WTC11 (cell line): ENCODE measurements around the gene FHIT. TPM values are rescaled to one million over a fixed set of nuclear protein-coding genes. Genes with fewer than 3 reads are reported as not detected.

Experiments used
- ATAC-seq: fragments of 200-7000 bp; cut with Tn5 transposase; 2 replicates; pipeline ENCODE4 v1.10.0; 2021; ENCODE audit warnings: mild to moderate bottlenecking, moderate library complexity
- CTCF ChIA-PET: fragments of 300-600 bp; sonication (Branson Sonifier 250); formaldehyde crosslinking; loops from one replicate; lab custom pipeline; 2021; ENCODE audit warnings: antibody characterized with exemption; lab: Charles Lee
- POLR2A ChIA-PET: fragments of 350-600 bp; sonication (Branson Sonifier 250); formaldehyde crosslinking; loops from one replicate; lab custom pipeline; 2021; ENCODE audit warnings: antibody characterized with exemption; lab: Charles Lee
- DNase-seq: peaks from one replicate; pipeline ENCODE4 v3.0.0; 2021; ENCODE audit warnings: low spot score
- H3K27ac Mint-ChIP-seq: 2 replicates; pipeline ENCODE4 v1.8.0; 2021; ENCODE audit warnings: mixed read lengths
- H3K27me3 Mint-ChIP-seq: 2 replicates; pipeline ENCODE4 v1.8.0; 2021; ENCODE audit warnings: low read depth, mild to moderate bottlenecking, moderate library complexity, mixed read lengths
- H3K36me3 Mint-ChIP-seq: 2 replicates; pipeline ENCODE4 v1.8.0; 2021; ENCODE audit warnings: mixed read lengths
- H3K4me1 Mint-ChIP-seq: 2 replicates; pipeline ENCODE4 v1.8.0; 2022; ENCODE audit warnings: mixed read lengths
- H3K4me3 Mint-ChIP-seq: 2 replicates; pipeline ENCODE4 v1.8.0; 2021; ENCODE audit warnings: mild to moderate bottlenecking, moderate library complexity, mixed read lengths
- H3K9me3 Mint-ChIP-seq: 2 replicates; pipeline ENCODE4 v1.8.0; 2021; ENCODE audit warnings: mixed read lengths
- CREM ChIP-seq: sonication (generic); formaldehyde crosslinking; IDR thresholded peaks from 2 replicates; pipeline ENCODE4 v1.8.1; 2022; ENCODE audit warnings: mild to moderate bottlenecking, missing genetic modification reagents, moderate library complexity
- EMX1 ChIP-seq: fragments of 250-450 bp; sonication (Bioruptor Pico); IDR thresholded peaks from 2 replicates; pipeline ENCODE4 v1.8.0; 2021; ENCODE audit warnings: mild to moderate bottlenecking
- GRHL2 ChIP-seq: fragments of 250-450 bp; sonication (Bioruptor Pico); IDR thresholded peaks from 2 replicates; pipeline ENCODE4 v1.8.0; 2022; ENCODE audit warnings: mild to moderate bottlenecking, moderate library complexity; ENCODE audit not compliant: insufficient replicate concordance, severe bottlenecking
- GTF2I ChIP-seq: fragments of 250-450 bp; sonication (Bioruptor Pico); conservative IDR thresholded peaks from 2 replicates; pipeline ENCODE4 v1.4.0; 2021; ENCODE audit warnings: mild to moderate bottlenecking
- JUN ChIP-seq: sonication (generic); formaldehyde crosslinking; IDR thresholded peaks from 2 replicates; pipeline ENCODE4 v1.8.0; 2023; ENCODE audit warnings: mild to moderate bottlenecking, missing genetic modification reagents
- NFYB ChIP-seq: sonication (generic); formaldehyde crosslinking; conservative IDR thresholded peaks from 2 replicates; pipeline ENCODE4 v1.8.0; 2022; ENCODE audit warnings: low read depth, missing genetic modification reagents
- TEAD1 ChIP-seq: sonication (generic); formaldehyde crosslinking; IDR thresholded peaks from 2 replicates; pipeline ENCODE4 v1.8.0; 2022; ENCODE audit warnings: mild to moderate bottlenecking, missing genetic modification reagents
- ZNF671 ChIP-seq: fragments of 250-450 bp; sonication (Bioruptor Pico); IDR thresholded peaks from 2 replicates; pipeline ENCODE4 v1.8.0; 2021; ENCODE audit warnings: mild to moderate bottlenecking
- total RNA-seq: library from RNA; stranded (reverse); gene quantifications from 3 replicates; pipeline ENCODE4 v1.2.3, GENCODE V29; 2021
- TF ChIP-seq, protein P1 (sequence below): sonication (generic); formaldehyde crosslinking; IDR thresholded peaks from 2 replicates; pipeline ENCODE4 v1.8.0; 2022; ENCODE audit warnings: mild to moderate bottlenecking, missing genetic modification reagents
- TF ChIP-seq, protein P2 (sequence below): sonication (generic); formaldehyde crosslinking; IDR thresholded peaks from 2 replicates; pipeline ENCODE4 v1.8.0; 2022; ENCODE audit warnings: mild to moderate bottlenecking, missing genetic modification reagents
- TF ChIP-seq, protein P3 (sequence below): fragments of 250-450 bp; sonication (Bioruptor Pico); IDR thresholded peaks from 2 replicates; pipeline ENCODE4 v1.9.0; 2021; ENCODE audit warnings: moderate library complexity, mild to moderate bottlenecking, inconsistent platforms, borderline replicate concordance
- TF ChIP-seq, protein P4 (sequence below): fragments of 200-600 bp; IDR thresholded peaks from 2 replicates; pipeline ENCODE4 v1.8.0; 2022; ENCODE audit warnings: antibody characterized with exemption
- TF ChIP-seq, protein P5 (sequence below): fragments of 250-450 bp; sonication (Bioruptor Pico); IDR thresholded peaks from 2 replicates; pipeline ENCODE4 v1.9.0; 2021; ENCODE audit warnings: mild to moderate bottlenecking, borderline replicate concordance

Gene FHIT
- total RNA-seq, 1 experiment from 2014 or later: 2.6 TPM

DNA sequence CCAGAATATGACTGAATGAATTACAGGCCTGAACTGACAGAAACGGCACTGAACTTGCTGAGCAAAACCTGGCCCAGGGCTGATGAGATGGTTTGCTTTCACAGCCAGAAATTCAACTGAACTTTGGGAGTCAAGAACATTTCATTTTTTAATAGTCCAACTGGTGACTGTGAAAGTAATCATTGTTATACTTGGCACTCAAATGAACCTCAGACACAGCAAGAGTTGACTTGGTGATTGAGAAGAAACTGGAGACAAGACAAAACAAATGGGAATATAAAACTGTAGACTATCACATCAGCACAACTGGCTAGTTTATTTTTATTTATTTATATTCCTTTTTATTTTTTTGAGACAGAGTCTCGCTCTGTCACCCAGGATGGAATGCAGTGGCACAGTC lies 1342.6 kb downstream of the FHIT start:
- Mint-ChIP-seq H3K36me3 (peaks cover 8% of the 10 kb centered on the region), H3K27me3 (no peaks in the 10 kb centered on the region), H3K27ac (no peak overlapping the region), H3K4me3 (no peak overlapping the region), H3K4me1 (peaks cover 1% of the 10 kb centered on the region; the same call in 1 of the 2 replicates), H3K9me3 (peaks cover 9% of the 10 kb centered on the region)
- ChIA-PET POLR2A (no interaction called here), CTCF (no interaction called here)
- TF ChIP-seq GTF2I (CRISPR knock-in tag) (no peak), ZNF671 (no peak), EMX1 (CRISPR knock-in tag) (no peak), JUN (CRISPR knock-in tag) (no peak)
- TF ChIP-seq, protein P1, sequence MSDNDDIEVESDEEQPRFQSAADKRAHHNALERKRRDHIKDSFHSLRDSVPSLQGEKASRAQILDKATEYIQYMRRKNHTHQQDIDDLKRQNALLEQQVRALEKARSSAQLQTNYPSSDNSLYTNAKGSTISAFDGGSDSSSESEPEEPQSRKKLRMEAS (CRISPR knock-in tag): no peak
- TF ChIP-seq, protein P2, sequence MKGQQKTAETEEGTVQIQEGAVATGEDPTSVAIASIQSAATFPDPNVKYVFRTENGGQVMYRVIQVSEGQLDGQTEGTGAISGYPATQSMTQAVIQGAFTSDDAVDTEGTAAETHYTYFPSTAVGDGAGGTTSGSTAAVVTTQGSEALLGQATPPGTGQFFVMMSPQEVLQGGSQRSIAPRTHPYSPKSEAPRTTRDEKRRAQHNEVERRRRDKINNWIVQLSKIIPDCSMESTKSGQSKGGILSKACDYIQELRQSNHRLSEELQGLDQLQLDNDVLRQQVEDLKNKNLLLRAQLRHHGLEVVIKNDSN (CRISPR knock-in tag): no peak
- ATAC-seq (no peak), DNase-seq (no peak)

DNA sequence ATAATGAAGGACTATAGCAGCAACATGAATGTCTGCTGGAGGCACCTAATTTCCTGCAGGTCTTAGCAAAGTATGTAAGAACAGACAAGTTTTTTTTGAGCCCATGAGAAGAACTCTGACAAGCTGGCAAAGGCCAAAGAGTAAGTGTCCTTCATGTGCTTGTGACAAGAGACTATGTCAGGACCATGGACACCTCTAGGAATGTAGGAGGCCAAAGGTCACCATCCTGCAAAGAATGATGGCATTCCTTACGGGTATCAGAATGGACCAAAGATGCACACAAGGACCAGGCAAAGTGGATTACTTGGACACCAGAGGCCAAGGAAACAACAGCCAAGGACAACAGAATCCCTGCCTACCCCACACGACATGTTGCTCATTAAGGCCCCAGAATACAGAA lies 1343.0 kb downstream of the FHIT start:
- no peak for DNase-seq
- Mint-ChIP-seq H3K27me3 (no peaks in the 10 kb centered on the region), H3K4me1 (peaks cover 5% of the 10 kb centered on the region; the same call in 1 of the 2 replicates)

DNA sequence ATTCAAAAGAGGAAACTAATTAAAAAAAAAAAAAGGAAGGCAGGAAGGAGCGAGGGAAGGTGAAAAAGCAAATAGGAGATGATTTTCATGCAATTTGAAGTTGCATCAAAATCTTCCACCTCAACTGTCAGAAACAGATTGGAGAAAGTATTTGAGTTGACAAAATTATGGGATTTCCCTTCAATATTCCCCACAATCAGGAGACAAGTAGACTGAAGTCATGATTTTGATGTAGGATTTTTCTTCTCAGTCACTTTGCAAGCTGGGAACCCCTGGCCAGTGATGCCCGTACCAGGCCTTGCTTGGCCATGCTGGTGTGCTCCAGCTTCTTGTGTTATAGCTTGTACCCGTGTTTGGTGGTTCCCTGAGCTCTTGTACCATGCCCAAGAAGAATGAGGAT lies 1347.0 kb downstream of the FHIT start:
- POLR2A ChIA-PET: no interaction called here
- TF ChIP-seq NFYB (CRISPR knock-in tag) (no peak), GTF2I (CRISPR knock-in tag) (no peak), GRHL2 (no peak), ZNF671 (no peak)
- TF ChIP-seq, protein P3, sequence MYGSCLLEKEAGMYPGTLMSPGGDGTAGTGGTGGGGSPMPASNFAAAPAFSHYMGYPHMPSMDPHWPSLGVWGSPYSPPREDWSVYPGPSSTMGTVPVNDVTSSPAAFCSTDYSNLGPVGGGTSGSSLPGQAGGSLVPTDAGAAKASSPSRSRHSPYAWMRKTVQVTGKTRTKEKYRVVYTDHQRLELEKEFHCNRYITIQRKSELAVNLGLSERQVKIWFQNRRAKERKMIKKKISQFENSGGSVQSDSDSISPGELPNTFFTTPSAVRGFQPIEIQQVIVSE (CRISPR knock-in tag): no peak
- TF ChIP-seq, protein P4, sequence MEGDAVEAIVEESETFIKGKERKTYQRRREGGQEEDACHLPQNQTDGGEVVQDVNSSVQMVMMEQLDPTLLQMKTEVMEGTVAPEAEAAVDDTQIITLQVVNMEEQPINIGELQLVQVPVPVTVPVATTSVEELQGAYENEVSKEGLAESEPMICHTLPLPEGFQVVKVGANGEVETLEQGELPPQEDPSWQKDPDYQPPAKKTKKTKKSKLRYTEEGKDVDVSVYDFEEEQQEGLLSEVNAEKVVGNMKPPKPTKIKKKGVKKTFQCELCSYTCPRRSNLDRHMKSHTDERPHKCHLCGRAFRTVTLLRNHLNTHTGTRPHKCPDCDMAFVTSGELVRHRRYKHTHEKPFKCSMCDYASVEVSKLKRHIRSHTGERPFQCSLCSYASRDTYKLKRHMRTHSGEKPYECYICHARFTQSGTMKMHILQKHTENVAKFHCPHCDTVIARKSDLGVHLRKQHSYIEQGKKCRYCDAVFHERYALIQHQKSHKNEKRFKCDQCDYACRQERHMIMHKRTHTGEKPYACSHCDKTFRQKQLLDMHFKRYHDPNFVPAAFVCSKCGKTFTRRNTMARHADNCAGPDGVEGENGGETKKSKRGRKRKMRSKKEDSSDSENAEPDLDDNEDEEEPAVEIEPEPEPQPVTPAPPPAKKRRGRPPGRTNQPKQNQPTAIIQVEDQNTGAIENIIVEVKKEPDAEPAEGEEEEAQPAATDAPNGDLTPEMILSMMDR: no peak
- TF ChIP-seq, protein P5, sequence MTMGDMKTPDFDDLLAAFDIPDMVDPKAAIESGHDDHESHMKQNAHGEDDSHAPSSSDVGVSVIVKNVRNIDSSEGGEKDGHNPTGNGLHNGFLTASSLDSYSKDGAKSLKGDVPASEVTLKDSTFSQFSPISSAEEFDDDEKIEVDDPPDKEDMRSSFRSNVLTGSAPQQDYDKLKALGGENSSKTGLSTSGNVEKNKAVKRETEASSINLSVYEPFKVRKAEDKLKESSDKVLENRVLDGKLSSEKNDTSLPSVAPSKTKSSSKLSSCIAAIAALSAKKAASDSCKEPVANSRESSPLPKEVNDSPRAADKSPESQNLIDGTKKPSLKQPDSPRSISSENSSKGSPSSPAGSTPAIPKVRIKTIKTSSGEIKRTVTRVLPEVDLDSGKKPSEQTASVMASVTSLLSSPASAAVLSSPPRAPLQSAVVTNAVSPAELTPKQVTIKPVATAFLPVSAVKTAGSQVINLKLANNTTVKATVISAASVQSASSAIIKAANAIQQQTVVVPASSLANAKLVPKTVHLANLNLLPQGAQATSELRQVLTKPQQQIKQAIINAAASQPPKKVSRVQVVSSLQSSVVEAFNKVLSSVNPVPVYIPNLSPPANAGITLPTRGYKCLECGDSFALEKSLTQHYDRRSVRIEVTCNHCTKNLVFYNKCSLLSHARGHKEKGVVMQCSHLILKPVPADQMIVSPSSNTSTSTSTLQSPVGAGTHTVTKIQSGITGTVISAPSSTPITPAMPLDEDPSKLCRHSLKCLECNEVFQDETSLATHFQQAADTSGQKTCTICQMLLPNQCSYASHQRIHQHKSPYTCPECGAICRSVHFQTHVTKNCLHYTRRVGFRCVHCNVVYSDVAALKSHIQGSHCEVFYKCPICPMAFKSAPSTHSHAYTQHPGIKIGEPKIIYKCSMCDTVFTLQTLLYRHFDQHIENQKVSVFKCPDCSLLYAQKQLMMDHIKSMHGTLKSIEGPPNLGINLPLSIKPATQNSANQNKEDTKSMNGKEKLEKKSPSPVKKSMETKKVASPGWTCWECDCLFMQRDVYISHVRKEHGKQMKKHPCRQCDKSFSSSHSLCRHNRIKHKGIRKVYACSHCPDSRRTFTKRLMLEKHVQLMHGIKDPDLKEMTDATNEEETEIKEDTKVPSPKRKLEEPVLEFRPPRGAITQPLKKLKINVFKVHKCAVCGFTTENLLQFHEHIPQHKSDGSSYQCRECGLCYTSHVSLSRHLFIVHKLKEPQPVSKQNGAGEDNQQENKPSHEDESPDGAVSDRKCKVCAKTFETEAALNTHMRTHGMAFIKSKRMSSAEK (CRISPR knock-in tag): no peak
- Mint-ChIP-seq H3K4me3 (no peak overlapping the region), H3K27me3 (no peaks in the 10 kb centered on the region), H3K9me3 (peaks cover 17% of the 10 kb centered on the region), H3K27ac (no peak overlapping the region), H3K4me1 (peaks cover 5% of the 10 kb centered on the region; the same call in 1 of the 2 replicates), H3K36me3 (peaks cover 8% of the 10 kb centered on the region)
- DNase-seq (no peak), ATAC-seq (no peak)
- CTCF ChIA-PET: interaction anchor here (0.6 to 1.4 kb wide), 2 partner anchors 47 to 1626 kb away, joined by 3 to 4 read pairs; no protein-coding TSS in a partner anchor

More for the DNA sequence above, 1343.0 kb downstream of the FHIT start:
- H3K36me3 Mint-ChIP-seq: peaks cover 8% of the 10 kb centered on the region
- peaks cover 9% of the 10 kb centered on the region for H3K9me3 Mint-ChIP-seq
- ChIA-PET CTCF (no interaction called here), POLR2A (no interaction called here)
- no peak overlapping the region for H3K27ac Mint-ChIP-seq
- no peak overlapping the region for H3K4me3 Mint-ChIP-seq
- TF ChIP-seq CREM (CRISPR knock-in tag) (no peak), TEAD1 (peak; percentile 35; the same call in 1 of the 2 replicates)
- ATAC-seq: no peak
